NCI-H2029 treated with DMSO at 0.1 percent for 48 hours (cell line): Measurements from ENCODE around the gene PRPH.

Source experiments
- DNase-seq: peaks from one replicate; lab custom pipeline; 2025; lab: John Stamatoyannopoulos, UW

The PRPH gene

DNA sequence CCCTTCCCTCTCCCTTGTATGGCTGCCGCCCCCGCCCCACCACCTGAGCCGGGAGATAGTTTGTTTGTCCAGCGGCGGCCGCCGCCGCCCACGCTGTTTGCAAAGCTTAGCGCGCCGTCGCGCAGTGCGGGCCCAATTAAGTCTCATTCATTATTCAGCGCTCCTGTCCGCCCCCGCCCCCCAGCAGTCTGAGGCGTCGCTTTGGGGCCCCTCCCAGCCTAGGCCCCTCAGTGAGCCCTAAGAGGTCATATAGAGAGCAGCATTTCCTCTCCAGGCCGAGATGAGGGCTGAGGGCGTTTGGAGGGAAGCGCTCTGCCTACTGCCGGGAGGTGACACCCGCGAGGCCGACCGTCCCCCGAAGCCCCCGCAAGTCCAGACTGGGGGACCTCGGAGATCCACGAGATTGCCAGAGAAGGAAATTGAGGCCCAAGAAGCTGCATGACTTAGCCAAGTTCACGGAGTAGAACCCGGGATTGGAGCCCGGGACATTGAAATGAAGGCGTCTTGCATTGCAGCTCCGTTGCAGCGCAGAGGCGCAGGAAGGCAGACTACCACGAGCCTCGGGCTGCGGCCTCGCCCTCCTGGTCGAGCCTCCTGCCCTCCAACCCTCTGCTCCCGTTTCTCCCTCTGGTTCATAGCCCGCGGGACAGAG is 51.8 kb downstream of the PRPH start, which contains the start of gene DNAJC22:
Gene DNAJC22 (plus strand): TSS at position 230 of the 652 bp plus-strand sequence. CDS start 1,985 bp downstream, outside the sequence.
- DNase-seq = no peak

DNA sequence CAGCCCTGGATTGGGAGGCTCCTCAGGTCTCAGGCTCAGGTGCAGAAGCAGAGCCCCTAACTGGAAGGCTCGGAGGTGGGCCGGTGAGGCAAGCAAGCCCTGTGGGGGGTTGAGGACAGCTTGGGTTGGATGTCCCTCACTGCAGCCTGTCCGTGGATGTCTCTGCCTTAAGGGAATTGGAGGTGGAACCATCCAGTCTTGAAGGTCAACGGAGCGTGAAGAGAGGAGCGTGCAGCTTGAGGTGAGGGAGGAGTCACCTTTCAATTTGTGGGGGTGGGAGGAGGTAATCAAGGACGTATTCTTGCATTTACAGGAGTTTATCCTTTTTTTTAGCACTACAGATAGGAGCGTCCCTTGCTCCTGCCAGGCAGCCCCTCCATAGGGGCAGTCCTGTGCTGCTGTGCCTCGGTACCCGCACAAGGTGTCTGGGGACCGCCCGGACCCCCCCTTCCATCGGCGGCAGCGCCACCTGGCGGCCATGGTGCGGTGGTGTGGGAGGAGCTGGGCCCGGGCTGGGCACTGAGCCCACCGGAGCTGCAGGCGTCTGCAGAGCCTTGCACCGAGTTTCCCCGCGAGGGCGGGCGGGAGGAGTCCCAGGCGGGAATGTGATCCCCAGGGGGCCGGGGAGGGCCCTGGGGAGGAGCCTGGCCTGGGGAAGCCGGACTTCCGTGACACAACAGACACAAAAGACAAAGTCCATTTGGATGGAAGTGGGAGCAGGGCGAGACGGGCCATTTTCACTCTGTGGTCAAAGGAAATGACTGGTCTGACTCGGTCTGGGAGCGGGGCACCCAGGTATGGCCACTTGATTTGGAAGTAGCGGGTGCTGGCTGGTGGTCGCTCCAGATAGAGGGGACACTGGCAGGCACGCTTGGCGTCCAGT is 52.6 kb downstream of the PRPH start:
- DNase-seq = peak; percentile 58
